GM19240 (cell line): ENCODE data around the gene PCK1.

Source experiments
- DNase-seq: peaks from one replicate; pipeline ENCODE4 v3.0.0; 2011; ENCODE audit warnings: low spot score; ENCODE audit not compliant: insufficient read length

The PCK1 gene

GRCh38 chr20:57587989-57588377 lies 27.1 kb downstream of the PCK1 start:
- no peak for DNase-seq

- no peak for DNase-seq
These were observed 27.7 kb downstream of the PCK1 start for GRCh38 chr20:57588596-57588995.

GRCh38 chr20:57589123-57589727 lies 28.3 kb downstream of the PCK1 start:
- no peak for DNase-seq

- no peak for DNase-seq
These were observed 29.0 kb downstream of the PCK1 start for GRCh38 chr20:57589728-57590484.

DNA sequence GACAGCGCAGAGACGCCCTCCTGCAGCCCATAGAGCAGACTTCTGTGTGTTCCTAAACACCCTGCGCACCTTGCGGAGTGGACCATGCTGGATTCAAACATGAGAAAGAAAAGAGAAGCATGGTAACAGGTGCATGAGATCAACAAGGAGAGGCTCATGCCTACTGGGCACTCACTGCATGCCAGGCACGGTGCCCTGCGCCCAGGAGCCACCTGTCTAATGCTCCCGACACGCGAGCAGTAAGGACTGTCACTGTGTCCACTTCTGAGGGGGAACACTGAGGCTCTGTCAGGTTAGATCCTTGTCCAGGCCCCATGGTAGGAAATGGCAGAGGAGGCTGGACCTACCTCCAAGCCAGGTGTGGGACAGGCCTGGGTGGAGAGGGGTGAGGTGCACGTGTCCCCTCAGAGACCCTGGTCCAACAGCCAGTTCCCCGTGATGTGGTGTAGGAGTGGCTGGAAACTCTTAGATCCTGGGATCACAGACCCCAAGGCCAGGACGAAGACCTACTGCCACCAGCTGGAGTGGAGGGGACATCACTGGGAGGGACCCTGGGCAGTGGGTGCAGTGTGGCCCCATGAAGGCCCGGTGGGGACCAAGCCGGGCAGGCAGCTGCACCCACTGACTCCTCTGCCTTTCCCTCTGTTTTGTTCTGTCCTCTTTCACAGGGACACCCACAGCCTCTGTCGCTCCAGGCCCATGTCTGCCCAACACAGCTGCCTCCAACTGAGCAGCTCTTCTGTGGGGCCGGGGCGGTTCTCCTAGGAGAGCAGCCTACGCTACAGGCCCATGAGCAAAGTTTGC lies 29.8 kb downstream of the PCK1 start:
- no peak for DNase-seq

DNA sequence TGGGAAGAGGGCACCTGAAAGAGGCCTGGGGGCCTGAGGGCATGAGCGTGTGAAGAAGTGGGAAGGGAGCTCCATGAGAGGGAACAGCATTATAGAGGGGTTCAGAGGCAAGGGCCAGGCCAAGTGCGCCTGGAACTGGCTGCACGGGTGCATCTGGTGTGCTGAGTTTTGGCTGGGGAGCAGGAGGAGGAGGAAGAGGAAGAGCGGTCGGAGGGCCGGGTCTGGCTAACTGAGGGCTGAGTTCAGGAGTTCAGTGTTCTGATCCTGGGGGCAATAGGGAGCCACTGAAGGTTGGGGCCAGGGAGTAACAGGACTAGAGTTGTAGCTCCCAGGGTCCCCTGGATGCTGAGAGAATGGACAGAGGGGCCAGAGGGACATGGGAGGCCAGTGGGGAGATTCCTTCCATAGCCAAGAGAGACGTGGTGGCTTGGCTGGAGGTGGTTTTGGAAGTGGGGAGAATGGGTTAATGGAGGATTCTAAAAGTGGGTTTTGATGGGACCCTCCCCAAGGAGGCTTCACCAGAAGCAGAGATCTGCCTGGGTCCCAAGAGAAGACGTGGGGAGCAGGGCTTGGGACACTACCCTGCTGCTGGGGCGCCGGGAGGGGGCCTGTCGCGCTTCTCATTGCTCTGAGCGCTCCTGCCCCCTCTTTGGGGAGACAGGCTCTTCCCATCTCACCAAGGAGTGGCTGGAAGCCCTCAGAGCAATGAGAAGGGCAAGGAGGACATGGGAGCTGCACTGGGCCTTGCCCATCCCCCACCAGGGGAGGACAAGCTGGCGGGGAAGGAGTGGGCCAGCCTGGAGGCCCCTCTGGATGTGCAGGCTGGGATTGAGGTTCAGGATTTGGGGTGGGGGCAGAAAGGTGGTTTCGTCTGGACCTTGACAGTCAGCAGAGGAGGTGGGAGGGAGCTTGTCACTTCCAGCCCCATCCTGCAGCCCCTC lies 30.6 kb downstream of the PCK1 start:
- DNase-seq, result no peak

- no peak for DNase-seq
These were observed 31.6 kb downstream of the PCK1 start for GRCh38 chr20:57592263-57593092.

DNA sequence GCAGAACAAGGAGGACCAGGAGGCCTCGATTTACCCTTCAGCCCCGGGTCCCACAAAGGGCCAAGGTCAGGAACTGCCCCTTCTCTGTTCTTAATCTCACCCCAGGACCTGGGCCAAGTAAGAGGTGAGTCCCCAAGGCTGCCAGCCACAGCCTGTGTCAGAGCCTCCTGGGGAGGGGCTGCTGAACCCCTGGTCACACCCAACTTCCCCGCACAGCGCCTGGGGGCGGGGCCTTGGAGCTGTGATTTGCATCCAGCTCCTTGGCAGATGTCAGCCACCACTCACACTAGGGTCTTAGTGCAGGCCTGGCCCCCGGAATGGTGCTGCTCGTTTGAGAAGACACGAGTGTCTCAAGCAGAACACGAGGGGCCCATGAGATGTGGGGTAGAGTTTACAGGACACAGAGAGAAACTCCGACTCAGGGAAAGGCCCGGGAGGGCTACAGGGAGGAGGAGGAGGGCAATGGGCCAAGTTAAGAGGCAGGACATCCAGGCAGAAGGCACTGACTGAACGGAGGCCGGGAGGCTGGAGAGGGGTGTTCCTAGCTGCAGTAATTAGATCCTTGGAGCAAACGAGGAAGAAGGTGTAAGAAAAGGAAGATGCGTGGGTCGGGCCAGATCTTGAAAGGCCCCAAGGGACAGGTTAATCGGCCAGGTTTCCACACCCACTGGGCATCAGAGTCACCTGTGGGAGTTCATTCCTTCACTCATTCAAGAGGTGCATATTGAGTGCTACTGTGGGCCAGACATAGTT lies 32.4 kb downstream of the PCK1 start:
- no peak for DNase-seq

GRCh38 chr20:57594092-57594951 lies 33.4 kb downstream of the PCK1 start:
- DNase-seq, result peak; percentile 70

- DNase-seq, result no peak
These were observed 34.4 kb downstream of the PCK1 start for GRCh38 chr20:57595041-57596030.

GRCh38 chr20:57596358-57596757 lies 35.4 kb downstream of the PCK1 start:
- DNase-seq, result no peak

DNA sequence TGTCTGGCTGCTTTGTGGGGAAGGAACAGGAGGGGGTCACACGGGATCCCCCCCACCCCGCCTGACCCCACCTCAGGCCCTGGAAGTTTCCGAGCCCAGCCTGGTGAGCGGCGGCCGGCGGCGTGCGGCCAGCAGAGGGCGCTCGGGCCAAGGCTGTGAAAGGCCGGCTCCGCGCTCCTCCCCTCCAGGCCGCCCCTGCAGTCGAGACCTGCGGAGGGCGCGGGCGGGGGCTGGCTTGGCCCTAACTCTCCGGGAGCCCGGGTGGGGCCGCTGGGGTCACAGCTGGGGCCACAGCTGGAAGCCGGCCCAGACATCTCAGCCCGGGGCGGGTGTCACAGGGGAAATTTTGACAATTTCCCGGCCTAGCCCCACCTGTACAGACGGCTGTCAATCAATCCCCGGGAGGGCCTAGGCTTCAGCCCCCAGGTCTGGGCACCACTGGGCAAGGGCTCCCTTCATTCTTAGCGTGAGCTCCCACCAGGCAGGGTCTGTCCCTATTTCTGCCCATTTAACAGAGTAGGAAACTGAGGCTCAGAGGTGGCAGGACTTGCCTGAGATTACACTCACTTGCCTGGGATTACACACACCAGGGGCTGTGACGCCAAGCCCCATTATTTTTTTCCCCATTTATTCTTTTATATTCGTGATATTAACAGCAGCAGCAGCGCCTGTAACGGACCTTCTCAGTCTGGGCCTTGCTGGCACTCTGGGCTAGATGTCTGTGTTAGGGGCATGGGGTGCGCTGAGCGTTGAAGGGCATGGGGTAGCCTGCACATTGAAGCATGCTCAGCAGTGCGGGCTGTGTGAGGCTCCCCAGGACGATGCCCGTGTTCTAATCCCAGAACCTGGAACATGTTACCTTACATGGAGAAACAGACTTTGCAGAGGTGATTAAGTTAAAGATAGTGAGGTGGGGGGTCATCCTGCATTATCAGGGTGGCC lies 36.4 kb downstream of the PCK1 start:
- DNase-seq, result peak; percentile 76

DNA sequence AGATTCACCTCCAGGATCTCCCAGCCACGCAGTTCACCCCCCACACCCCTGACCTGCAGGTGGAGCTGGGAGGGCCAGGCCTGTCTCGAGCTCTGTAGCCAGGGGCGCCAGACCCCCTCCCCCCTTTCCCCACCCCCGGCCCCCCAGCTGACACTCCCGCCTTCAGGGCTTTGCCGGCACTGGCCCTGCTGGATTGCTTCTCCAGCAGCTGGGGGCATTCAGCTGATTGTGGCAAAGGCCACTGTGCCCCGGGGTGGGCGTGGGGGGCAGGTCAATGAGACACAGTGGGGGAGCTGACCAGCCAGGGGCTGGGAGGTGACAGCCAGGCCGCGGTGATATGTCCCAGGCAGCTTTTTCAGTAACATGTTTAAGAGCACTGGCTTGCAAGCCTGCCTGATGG lies 37.1 kb downstream of the PCK1 start:
- DNase-seq, result no peak

- DNase-seq, result no peak
These were observed 37.6 kb downstream of the PCK1 start for GRCh38 chr20:57598491-57598890.

- DNase-seq, result no peak
These were observed 39.7 kb downstream of the PCK1 start for GRCh38 chr20:57600320-57601210.
